ENCODE data around the gene ZBTB1.

Gene ZBTB1

GRCh38 chr14:64504310-64504896 lies at the start of gene ZBTB1:
ZBTB1 (plus strand) TSS chr14:64504770; CDS start chr14:64521505, 16,735 bp downstream.
- Mint-ChIP-seq H3K4me3 (peak within 1 kb of the TSS; percentile 98), H3K27me3 (no peaks in the 10 kb centered on the region), H3K4me1 (ENCODE audit: low read depth) (peaks cover 69% of the 10 kb centered on the region), H3K9me3 (no peaks in the 10 kb centered on the region), H3K36me3 (ENCODE audit: low read depth) (peaks cover 59% of the 10 kb centered on the region), H3K27ac (peak within 1 kb of the TSS; percentile 100)
- peak; percentile 92 for DNase-seq

GRCh38 chr14:64459405-64460136 lies 45.0 kb upstream of the ZBTB1 start:
- H3K4me3 Mint-ChIP-seq: no peak overlapping the region
- no peaks in the 10 kb centered on the region for H3K27me3 Mint-ChIP-seq
- peaks cover 86% of the 10 kb centered on the region for H3K36me3 Mint-ChIP-seq (ENCODE audit: low read depth)
- DNase-seq: no peak
- H3K9me3 Mint-ChIP-seq: no peaks in the 10 kb centered on the region
- peak overlapping the region; percentile 30 for H3K27ac Mint-ChIP-seq
- H3K4me1 Mint-ChIP-seq (ENCODE audit: low read depth): peaks cover 16% of the 10 kb centered on the region

DNA sequence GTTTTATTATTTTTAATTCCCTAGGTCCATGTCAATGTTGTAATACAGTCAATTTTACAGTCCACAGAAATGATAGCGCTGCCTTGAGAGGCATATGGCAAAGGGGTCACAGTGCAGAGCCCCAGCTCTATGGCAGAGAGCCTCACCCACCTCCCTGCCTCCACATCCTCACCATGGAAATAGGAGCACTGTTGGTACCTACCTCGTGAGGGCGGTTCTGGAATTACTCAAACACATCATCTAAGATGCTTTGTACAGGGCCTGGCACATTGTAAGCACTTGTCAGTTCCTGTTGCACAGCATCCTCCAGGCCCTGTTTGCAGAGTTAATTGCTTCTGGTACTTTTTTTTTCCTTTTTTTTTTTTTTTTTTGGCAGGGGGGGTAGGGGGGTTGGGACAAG lies 43.3 kb upstream of the ZBTB1 start:
- H3K27me3 Mint-ChIP-seq: no peaks in the 10 kb centered on the region
- peak overlapping the region; percentile 64 for H3K27ac Mint-ChIP-seq
- H3K36me3 Mint-ChIP-seq (ENCODE audit: low read depth): peaks cover 72% of the 10 kb centered on the region
- no peak overlapping the region for H3K4me3 Mint-ChIP-seq
- H3K4me1 Mint-ChIP-seq (ENCODE audit: low read depth): peaks cover 25% of the 10 kb centered on the region
- H3K9me3 Mint-ChIP-seq: no peaks in the 10 kb centered on the region
- no peak for DNase-seq

- H3K27me3 Mint-ChIP-seq: no peaks in the 10 kb centered on the region
- H3K36me3 Mint-ChIP-seq (ENCODE audit: low read depth): peaks cover 54% of the 10 kb centered on the region
- no peak overlapping the region for H3K27ac Mint-ChIP-seq
- no peak overlapping the region for H3K4me3 Mint-ChIP-seq
- DNase-seq: no peak
- peaks cover 40% of the 10 kb centered on the region for H3K4me1 Mint-ChIP-seq (ENCODE audit: low read depth)
- no peaks in the 10 kb centered on the region for H3K9me3 Mint-ChIP-seq
These were observed 41.4 kb upstream of the ZBTB1 start for GRCh38 chr14:64463195-64463594.

DNA sequence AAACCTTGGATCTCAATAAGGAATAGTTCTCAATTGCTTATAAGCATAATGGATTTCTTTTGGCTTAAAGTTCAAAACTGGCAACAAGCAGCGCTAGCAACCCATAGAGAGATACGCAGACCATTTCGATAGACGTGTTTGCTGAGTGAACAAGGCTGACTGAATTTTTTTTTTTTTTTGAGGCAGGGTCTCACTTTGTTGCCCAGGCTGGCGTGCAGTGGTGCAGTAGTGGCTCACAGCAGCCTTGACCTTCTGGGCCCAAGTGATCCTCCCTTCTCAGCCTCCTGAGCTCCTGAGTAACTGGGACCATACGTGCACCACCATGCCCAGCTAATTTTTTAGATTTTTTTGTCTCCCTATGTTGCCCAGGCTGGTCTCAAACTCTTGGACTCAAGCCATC lies 40.7 kb upstream of the ZBTB1 start:
- no peak overlapping the region for H3K27ac Mint-ChIP-seq

GRCh38 chr14:64464651-64465050 lies 39.9 kb upstream of the ZBTB1 start:
- no peaks in the 10 kb centered on the region for H3K9me3 Mint-ChIP-seq
- H3K4me3 Mint-ChIP-seq: peak overlapping the region; percentile 81
- H3K27me3 Mint-ChIP-seq: no peaks in the 10 kb centered on the region
- no peak for DNase-seq
- peak overlapping the region; percentile 81 for H3K27ac Mint-ChIP-seq
- peaks cover 39% of the 10 kb centered on the region for H3K36me3 Mint-ChIP-seq (ENCODE audit: low read depth)
- H3K4me1 Mint-ChIP-seq (ENCODE audit: low read depth): peaks cover 47% of the 10 kb centered on the region

More for the DNA sequence above, 40.7 kb upstream of the ZBTB1 start:
- peaks cover 46% of the 10 kb centered on the region for H3K4me1 Mint-ChIP-seq (ENCODE audit: low read depth)
- no peaks in the 10 kb centered on the region for H3K27me3 Mint-ChIP-seq
- DNase-seq: no peak
- no peaks in the 10 kb centered on the region for H3K9me3 Mint-ChIP-seq
- peaks cover 47% of the 10 kb centered on the region for H3K36me3 Mint-ChIP-seq (ENCODE audit: low read depth)
- H3K4me3 Mint-ChIP-seq: peak overlapping the region; percentile 81

GRCh38 chr14:64465191-64465822 lies 39.3 kb upstream of the ZBTB1 start, which contains the start of gene AKAP5:
AKAP5 (plus strand) TSS chr14:64465499; CDS start chr14:64468395, 2,896 bp downstream.
- peaks cover 33% of the 10 kb centered on the region for H3K36me3 Mint-ChIP-seq (ENCODE audit: low read depth)
- peak within 1 kb of the TSS; percentile 81 for H3K4me3 Mint-ChIP-seq
- peak; percentile 76 for DNase-seq
- peaks cover 47% of the 10 kb centered on the region for H3K4me1 Mint-ChIP-seq (ENCODE audit: low read depth)
- no peaks in the 10 kb centered on the region for H3K9me3 Mint-ChIP-seq
- peak within 1 kb of the TSS; percentile 81 for H3K27ac Mint-ChIP-seq
- H3K27me3 Mint-ChIP-seq: no peaks in the 10 kb centered on the region

GRCh38 chr14:64465831-64466554 lies 38.6 kb upstream of the ZBTB1 start:
- Mint-ChIP-seq H3K4me1 (ENCODE audit: low read depth) (peaks cover 47% of the 10 kb centered on the region), H3K27me3 (no peaks in the 10 kb centered on the region), H3K27ac (peak overlapping the region; percentile 68), H3K36me3 (ENCODE audit: low read depth) (peaks cover 27% of the 10 kb centered on the region), H3K9me3 (no peaks in the 10 kb centered on the region), H3K4me3 (peak overlapping the region; percentile 77)
- no peak for DNase-seq

DNA sequence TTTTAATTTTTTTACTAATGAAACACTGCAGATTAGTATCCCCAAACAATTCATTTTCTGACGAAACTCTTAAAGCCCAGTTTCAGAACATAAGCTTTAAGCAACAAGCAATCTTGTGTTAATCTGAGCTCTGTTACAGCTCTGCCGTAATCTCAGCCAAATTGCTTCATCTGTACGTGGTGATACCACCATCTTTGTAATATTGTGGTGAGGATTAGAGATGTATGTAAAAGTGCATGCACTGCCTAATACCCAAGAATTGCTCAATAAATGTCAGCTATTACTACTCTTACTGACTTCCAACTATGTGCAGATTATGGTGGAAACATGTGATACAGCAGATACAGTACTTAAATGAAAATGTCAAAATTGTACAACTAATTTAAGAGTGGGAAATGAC lies 37.5 kb upstream of the ZBTB1 start:
- Mint-ChIP-seq H3K9me3 (no peaks in the 10 kb centered on the region), H3K4me3 (no peak overlapping the region), H3K4me1 (ENCODE audit: low read depth) (peaks cover 55% of the 10 kb centered on the region), H3K36me3 (ENCODE audit: low read depth) (peaks cover 21% of the 10 kb centered on the region), H3K27ac (no peak overlapping the region), H3K27me3 (no peaks in the 10 kb centered on the region)
- DNase-seq: no peak

GRCh38 chr14:64467566-64467965 lies 37.0 kb upstream of the ZBTB1 start:
- Mint-ChIP-seq H3K4me3 (no peak overlapping the region), H3K9me3 (no peaks in the 10 kb centered on the region), H3K36me3 (ENCODE audit: low read depth) (peaks cover 17% of the 10 kb centered on the region), H3K27me3 (no peaks in the 10 kb centered on the region), H3K4me1 (ENCODE audit: low read depth) (peaks cover 56% of the 10 kb centered on the region), H3K27ac (peak overlapping the region; percentile 57)
- no peak for DNase-seq

DNA sequence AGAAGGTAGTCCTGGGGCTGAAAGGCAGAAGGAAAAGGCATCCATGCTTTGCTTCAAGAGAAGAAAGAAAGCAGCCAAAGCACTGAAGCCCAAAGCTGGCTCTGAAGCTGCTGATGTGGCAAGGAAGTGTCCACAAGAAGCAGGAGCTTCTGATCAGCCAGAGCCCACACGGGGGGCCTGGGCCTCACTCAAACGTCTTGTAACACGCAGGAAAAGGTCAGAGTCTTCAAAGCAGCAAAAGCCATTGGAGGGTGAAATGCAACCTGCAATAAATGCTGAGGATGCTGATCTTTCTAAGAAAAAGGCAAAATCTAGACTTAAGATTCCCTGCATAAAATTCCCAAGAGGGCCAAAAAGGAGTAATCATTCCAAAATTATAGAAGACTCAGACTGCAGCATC lies 36.1 kb upstream of the ZBTB1 start:
- Mint-ChIP-seq H3K27ac (peak overlapping the region; percentile 50), H3K4me1 (ENCODE audit: low read depth) (peaks cover 59% of the 10 kb centered on the region), H3K9me3 (no peaks in the 10 kb centered on the region)

GRCh38 chr14:64474041-64474440 lies 30.5 kb upstream of the ZBTB1 start:
- H3K9me3 Mint-ChIP-seq: no peaks in the 10 kb centered on the region
- H3K36me3 Mint-ChIP-seq (ENCODE audit: low read depth): peaks cover 22% of the 10 kb centered on the region
- no peak overlapping the region for H3K27ac Mint-ChIP-seq
- no peak for DNase-seq
- no peak overlapping the region for H3K4me3 Mint-ChIP-seq
- peaks cover 43% of the 10 kb centered on the region for H3K4me1 Mint-ChIP-seq (ENCODE audit: low read depth)
- no peaks in the 10 kb centered on the region for H3K27me3 Mint-ChIP-seq

More for the DNA sequence above, 36.1 kb upstream of the ZBTB1 start:
- Mint-ChIP-seq H3K27me3 (no peaks in the 10 kb centered on the region), H3K36me3 (ENCODE audit: low read depth) (peaks cover 9% of the 10 kb centered on the region), H3K4me3 (no peak overlapping the region)
- DNase-seq: no peak

DNA sequence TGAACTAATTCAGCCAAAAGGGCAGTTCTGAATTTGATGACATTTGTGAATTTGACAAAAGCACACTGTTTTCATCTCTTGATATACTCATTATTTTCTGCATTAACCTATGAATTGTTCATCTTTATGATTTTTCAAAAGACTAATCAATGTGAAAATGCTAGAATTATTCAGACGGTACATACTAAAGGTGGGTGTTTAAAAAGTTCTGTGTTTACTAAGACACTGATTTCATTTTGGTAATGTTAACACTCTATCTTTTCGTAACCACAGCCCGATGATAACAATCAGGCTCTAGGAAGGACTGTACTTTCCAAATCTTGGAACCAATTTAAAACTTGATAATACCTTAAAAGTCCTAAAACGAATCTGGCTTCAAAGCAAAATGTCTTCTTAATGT lies 29.9 kb upstream of the ZBTB1 start:
- H3K4me1 Mint-ChIP-seq (ENCODE audit: low read depth): peaks cover 38% of the 10 kb centered on the region
- peak overlapping the region; percentile 84 for H3K27ac Mint-ChIP-seq
- no peak overlapping the region for H3K4me3 Mint-ChIP-seq
- no peaks in the 10 kb centered on the region for H3K27me3 Mint-ChIP-seq
- no peak for DNase-seq
- no peaks in the 10 kb centered on the region for H3K9me3 Mint-ChIP-seq
- H3K36me3 Mint-ChIP-seq (ENCODE audit: low read depth): peaks cover 28% of the 10 kb centered on the region

DNA sequence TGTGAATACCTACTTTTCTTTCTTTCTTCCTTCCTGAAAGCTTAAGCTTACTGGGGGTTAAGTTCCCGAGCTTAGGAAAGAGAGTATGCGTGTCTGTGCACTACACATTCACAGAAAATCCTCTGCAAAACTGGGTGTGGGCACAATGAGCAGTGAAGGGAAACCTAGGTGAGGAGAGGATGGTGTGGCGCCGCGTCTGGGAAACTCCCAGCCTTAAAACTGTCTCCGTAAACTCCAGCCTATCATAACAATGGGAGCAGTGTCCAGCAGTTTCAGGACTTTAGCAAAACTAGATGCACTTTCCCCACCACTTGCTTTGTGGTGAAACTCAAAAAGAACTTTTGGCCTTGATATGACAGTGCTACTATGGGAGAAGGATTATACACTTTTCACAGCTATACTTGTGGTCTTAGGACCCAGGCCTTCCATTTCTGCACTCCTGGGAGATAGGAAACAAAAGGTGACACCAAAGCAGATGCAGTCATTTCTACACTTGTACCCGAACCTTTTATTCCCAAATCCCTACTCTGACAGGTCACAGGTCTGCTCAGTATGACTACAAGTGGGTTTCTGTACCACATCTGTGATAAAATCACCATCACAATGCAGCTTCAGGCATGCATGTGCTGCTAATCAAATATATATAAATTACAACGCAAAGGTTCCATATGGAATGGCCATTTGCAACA lies 28.8 kb upstream of the ZBTB1 start:
- DNase-seq: no peak
- Mint-ChIP-seq H3K9me3 (no peaks in the 10 kb centered on the region), H3K27me3 (no peaks in the 10 kb centered on the region), H3K27ac (no peak overlapping the region), H3K4me1 (ENCODE audit: low read depth) (peaks cover 38% of the 10 kb centered on the region), H3K4me3 (no peak overlapping the region), H3K36me3 (ENCODE audit: low read depth) (peaks cover 34% of the 10 kb centered on the region)
